Astrocyte (in vitro differentiated cells and primary cell): ENCODE measurements around the gene SAP30BP. TPM values are rescaled to one million over a fixed set of nuclear protein-coding genes. Genes with fewer than 3 reads are reported as not detected.

Experiments used
- DNase-seq: peaks from one replicate; pipeline ENCODE4 v3.0.0-alpha.2; 2010; ENCODE audit warnings: low read depth
- FAIRE-seq: peaks from 2 replicates; lab custom pipeline; 2011; peaks lifted over from hg19 to GRCh38; lab: Jason Lieb, UNC
- H2AFZ ChIP-seq: 2 replicates; pipeline ENCODE4 v1.6.0; 2012; ENCODE audit warnings: low read depth, low read length, inconsistent platforms
- H3K27ac ChIP-seq: 2 replicates; pipeline ENCODE4 v1.5.1; 2011; ENCODE audit warnings: low read depth, low read length, inconsistent platforms
- H3K27me3 ChIP-seq: 2 replicates; pipeline ENCODE4 v1.6.0; 2011; ENCODE audit warnings: low read length, inconsistent platforms; ENCODE audit not compliant: insufficient read depth
- H3K36me3 ChIP-seq: 2 replicates; pipeline ENCODE4 v1.5.1; 2011; ENCODE audit warnings: low read length, inconsistent platforms; ENCODE audit not compliant: insufficient read depth
- H3K4me1 ChIP-seq: 2 replicates; pipeline ENCODE4 v1.5.1; 2011; ENCODE audit warnings: low read length, inconsistent platforms; ENCODE audit not compliant: insufficient read depth
- H3K4me2 ChIP-seq: 2 replicates; pipeline ENCODE4 v1.6.0; 2012; ENCODE audit warnings: low read length, inconsistent platforms
- H3K4me3 ChIP-seq: 2 replicates; pipeline ENCODE4 v1.5.1; 2011; ENCODE audit warnings: low read depth, mild to moderate bottlenecking, low read length, inconsistent platforms; ENCODE audit not compliant: insufficient read depth
- H3K79me2 ChIP-seq: 2 replicates; pipeline ENCODE4 v1.6.0; 2012; ENCODE audit warnings: mild to moderate bottlenecking, low read length, inconsistent platforms; ENCODE audit not compliant: insufficient read depth
- H3K9ac ChIP-seq: 2 replicates; pipeline ENCODE4 v1.6.0; 2012; ENCODE audit warnings: mild to moderate bottlenecking, low read length, inconsistent platforms
- H3K9me3 ChIP-seq: 2 replicates; pipeline ENCODE4 v1.5.1; 2012; ENCODE audit warnings: low read depth, mild to moderate bottlenecking, low read length, inconsistent platforms; ENCODE audit not compliant: insufficient read depth
- H4K20me1 ChIP-seq: 2 replicates; pipeline ENCODE4 v1.6.0; 2012; ENCODE audit warnings: low read length, inconsistent platforms; ENCODE audit not compliant: insufficient read depth
- H3K27ac Mint-ChIP-seq: one replicate; pipeline ENCODE4 v1.8.0; 2021; ENCODE audit warnings: mild to moderate bottlenecking, mixed read lengths; ENCODE audit not compliant: unreplicated experiment
- H3K27me3 Mint-ChIP-seq: one replicate; pipeline ENCODE4 v1.8.0; 2021; ENCODE audit warnings: low read depth, mixed read lengths; ENCODE audit not compliant: unreplicated experiment
- H3K36me3 Mint-ChIP-seq: one replicate; pipeline ENCODE4 v1.8.0; 2021; ENCODE audit warnings: low read depth, mixed read lengths; ENCODE audit not compliant: unreplicated experiment
- H3K4me1 Mint-ChIP-seq: one replicate; pipeline ENCODE4 v1.8.0; 2021; ENCODE audit warnings: low read depth, mixed read lengths; ENCODE audit not compliant: unreplicated experiment
- H3K4me3 Mint-ChIP-seq: one replicate; pipeline ENCODE4 v1.8.0; 2021; ENCODE audit warnings: mild to moderate bottlenecking, moderate library complexity, mixed read lengths; ENCODE audit not compliant: unreplicated experiment
- H3K9me3 Mint-ChIP-seq: one replicate; pipeline ENCODE4 v1.8.0; 2021; ENCODE audit warnings: mild to moderate bottlenecking, mixed read lengths; ENCODE audit not compliant: unreplicated experiment
- CTCF ChIP-seq: IDR thresholded peaks from 2 replicates; pipeline ENCODE4 v1.5.1; 2011; ENCODE audit warnings: low read depth, mild to moderate bottlenecking, inconsistent platforms, low read length, moderate library complexity; ENCODE audit not compliant: insufficient read depth
- EZH2 ChIP-seq: IDR thresholded peaks from 2 replicates; pipeline ENCODE4 v1.6.1; 2012; ENCODE audit warnings: mild to moderate bottlenecking, low read length, inconsistent platforms; ENCODE audit not compliant: insufficient read depth
- total RNA-seq: library from RNA; stranded (reverse); gene quantifications from 2 replicates; pipeline ENCODE4 v1.2.1, GENCODE V29; 2021

Gene SAP30BP
- total RNA-seq, 1 donor from 2014 or later, result 99.2 TPM

GRCh38 chr17:75619506-75620431 is 47.4 kb upstream of the SAP30BP start:
- peaks cover 11% of the 10 kb centered on the region for H3K4me1 Mint-ChIP-seq
- no peak overlapping the region for H3K27ac ChIP-seq
- H2AFZ ChIP-seq, result no peak overlapping the region

GRCh38 chr17:75621489-75621888 is 45.6 kb upstream of the SAP30BP start:
- Histone ChIP-seq H3K36me3 (no peaks in the 10 kb centered on the region), H3K4me2 (no peak overlapping the region), H3K9ac (no peak overlapping the region), H3K4me3 (no peak overlapping the region), H4K20me1 (peaks cover 5% of the 10 kb centered on the region), H3K9me3 (no peaks in the 10 kb centered on the region), H3K27me3 (no peaks in the 10 kb centered on the region), H3K27ac (no peak overlapping the region), H2AFZ (no peak overlapping the region), H3K4me1 (no peaks in the 10 kb centered on the region), H3K79me2 (no peaks in the 10 kb centered on the region)
- H3K36me3 Mint-ChIP-seq, result peaks cover 3% of the 10 kb centered on the region
- peaks cover 11% of the 10 kb centered on the region for H3K4me1 Mint-ChIP-seq
- H3K4me3 Mint-ChIP-seq, result no peak overlapping the region
- H3K27ac Mint-ChIP-seq, result no peak overlapping the region
- no peak for TF ChIP-seq EZH2
- TF ChIP-seq CTCF, result no peak
- FAIRE-seq (no peak), DNase-seq (no peak)
- H3K27me3 Mint-ChIP-seq, result peaks cover 22% of the 10 kb centered on the region
- H3K9me3 Mint-ChIP-seq, result no peaks in the 10 kb centered on the region

More at GRCh38 chr17:75619506-75620431, 47.4 kb upstream of the SAP30BP start:
- H3K9ac ChIP-seq, result no peak overlapping the region
- no peaks in the 10 kb centered on the region for H3K9me3 ChIP-seq
- H3K36me3 ChIP-seq, result no peaks in the 10 kb centered on the region
- H3K4me3 ChIP-seq, result no peak overlapping the region
- no peaks in the 10 kb centered on the region for H3K4me1 ChIP-seq
- TF ChIP-seq EZH2 (no peak), CTCF (peak; percentile 43)
- Mint-ChIP-seq H3K36me3 (peaks cover 3% of the 10 kb centered on the region), H3K4me3 (no peak overlapping the region), H3K27me3 (peaks cover 23% of the 10 kb centered on the region), H3K27ac (no peak overlapping the region), H3K9me3 (no peaks in the 10 kb centered on the region)
- H3K27me3 ChIP-seq, result no peaks in the 10 kb centered on the region
- H3K4me2 ChIP-seq, result no peak overlapping the region
- DNase-seq, result peak; percentile 22
- no peaks in the 10 kb centered on the region for H4K20me1 ChIP-seq
- FAIRE-seq, result no peak
- H3K79me2 ChIP-seq, result no peaks in the 10 kb centered on the region

GRCh38 chr17:75622076-75622475 is 45.1 kb upstream of the SAP30BP start:
- H3K27me3 ChIP-seq, result no peaks in the 10 kb centered on the region
- H3K9ac ChIP-seq, result no peak overlapping the region
- H3K36me3 ChIP-seq, result no peaks in the 10 kb centered on the region
- no peak for FAIRE-seq
- H4K20me1 ChIP-seq, result peaks cover 5% of the 10 kb centered on the region
- no peaks in the 10 kb centered on the region for H3K9me3 ChIP-seq
- H3K27ac Mint-ChIP-seq, result peak overlapping the region; percentile 69
- no peaks in the 10 kb centered on the region for H3K4me1 ChIP-seq
- H3K27me3 Mint-ChIP-seq, result peaks cover 22% of the 10 kb centered on the region
- H3K4me1 Mint-ChIP-seq, result peaks cover 11% of the 10 kb centered on the region
- H3K9me3 Mint-ChIP-seq, result no peaks in the 10 kb centered on the region
- no peaks in the 10 kb centered on the region for H3K79me2 ChIP-seq
- no peak for DNase-seq
- H3K4me3 Mint-ChIP-seq, result no peak overlapping the region
- H3K4me3 ChIP-seq, result no peak overlapping the region
- no peak overlapping the region for H3K27ac ChIP-seq
- H2AFZ ChIP-seq, result no peak overlapping the region
- no peak overlapping the region for H3K4me2 ChIP-seq
- TF ChIP-seq CTCF (no peak), EZH2 (no peak)
- peaks cover 3% of the 10 kb centered on the region for H3K36me3 Mint-ChIP-seq
